Fibroblast of villous mesenchyme (primary cell): ENCODE results near the gene EVC. TPM values are rescaled to one million over a fixed set of nuclear protein-coding genes. Genes with fewer than 3 reads are reported as not detected.
A peak's percentile ranks its signal among the peaks of the same experiment; 100 is the strongest.

Experiments
- DNase-seq: peaks from one replicate; pipeline ENCODE4 v3.0.0-alpha.2; 2010; ENCODE audit warnings: low read depth
- H3K4me3 ChIP-seq: 2 replicates; pipeline ENCODE4 v1.5.1; 2011; ENCODE audit warnings: low read depth, mild to moderate bottlenecking, low read length
- CTCF ChIP-seq: IDR thresholded peaks from 2 replicates; pipeline ENCODE4 v1.5.1; 2012; ENCODE audit warnings: low read depth, mild to moderate bottlenecking, low read length; ENCODE audit not compliant: insufficient read depth
- total RNA-seq: library from RNA; depleted of rRNA; stranded (reverse); fragments of >200 nt; gene quantifications from 2 replicates; pipeline ENCODE4 v1.2.3, GENCODE V29; 2012

The EVC gene
- total RNA-seq, 1 donor: 35.0 TPM

DNA sequence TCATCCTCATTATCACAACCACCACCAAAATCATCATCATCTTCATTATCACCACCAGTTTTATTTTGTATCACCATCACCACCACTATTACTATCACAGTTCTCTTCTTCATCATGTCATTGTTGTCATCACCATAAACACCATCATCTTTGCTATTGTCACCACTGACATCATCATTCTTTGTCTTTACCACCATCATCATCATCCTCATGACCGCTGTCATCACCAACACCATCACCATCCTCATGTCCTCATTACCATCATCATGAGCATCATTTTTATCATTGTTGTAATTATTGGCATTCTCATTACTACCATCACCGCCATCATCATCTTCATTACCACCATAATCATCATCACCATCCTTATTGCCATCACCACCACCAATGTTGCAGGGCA is 31.4 kb downstream of the EVC start:
- TF ChIP-seq CTCF: no peak
- DNase-seq: no peak
- H3K4me3 ChIP-seq: no peak overlapping the region

DNA sequence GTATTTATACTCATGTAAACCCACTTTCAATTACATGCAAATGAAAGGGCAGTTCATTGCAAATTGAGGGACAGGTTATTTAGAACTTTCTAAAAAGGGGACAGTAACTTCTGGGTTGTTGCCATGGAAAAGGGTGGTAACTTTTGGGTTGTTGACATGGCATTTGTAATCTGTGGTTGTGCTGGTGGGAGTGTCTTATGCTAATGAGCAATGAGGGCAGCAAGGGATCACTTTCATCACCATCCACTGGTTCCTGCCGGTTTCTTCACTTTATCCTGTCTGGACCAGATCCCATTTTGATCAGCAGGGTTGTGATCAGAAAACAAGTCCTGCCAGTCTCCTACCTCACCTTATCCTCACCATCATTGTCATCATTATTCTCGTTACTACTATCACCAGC is 32.0 kb downstream of the EVC start:
- DNase-seq: no peak
- no peak overlapping the region for H3K4me3 ChIP-seq
- no peak for TF ChIP-seq CTCF

- TF ChIP-seq CTCF: no peak
- DNase-seq: no peak
- no peak overlapping the region for H3K4me3 ChIP-seq
These were observed 35.2 kb downstream of the EVC start for GRCh38 chr4:5746250-5746649.

GRCh38 chr4:5746829-5747737 is 36.1 kb downstream of the EVC start:
- no peak for TF ChIP-seq CTCF

DNA sequence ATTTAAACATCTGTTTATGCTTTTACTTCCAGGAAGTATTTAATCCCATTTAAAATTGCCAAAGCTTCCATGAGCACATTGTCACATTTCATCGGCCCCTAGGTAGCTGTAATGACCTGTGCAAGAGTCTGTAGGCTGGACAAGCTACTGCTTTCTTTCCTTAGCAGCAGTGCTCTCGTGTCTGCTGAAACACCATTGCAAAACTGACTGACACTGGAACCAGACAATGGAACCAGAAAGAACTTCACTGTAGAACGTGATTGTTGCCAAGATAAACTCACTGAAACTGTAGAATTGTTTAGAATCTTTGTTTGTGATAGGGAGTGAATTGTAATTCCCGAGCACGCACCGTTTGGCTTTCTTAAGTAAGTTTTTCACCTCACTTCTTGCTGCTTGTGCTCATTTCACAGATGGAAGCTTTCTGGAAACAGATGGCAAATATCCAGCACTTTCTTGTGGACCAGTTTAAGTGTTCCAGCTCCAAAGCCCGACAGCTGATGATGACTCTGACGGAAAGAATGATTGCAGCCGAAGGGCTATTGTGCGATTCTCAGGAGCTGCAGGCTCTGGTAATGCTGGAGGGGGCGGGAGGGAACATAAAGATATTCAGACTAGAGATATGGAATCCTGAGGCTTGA is 36.9 kb downstream of the EVC start:
- DNase-seq: peak; percentile 96
- no peak overlapping the region for H3K4me3 ChIP-seq
- TF ChIP-seq CTCF: no peak

More at GRCh38 chr4:5746829-5747737, 36.1 kb downstream of the EVC start:
- H3K4me3 ChIP-seq: no peak overlapping the region
- DNase-seq: peak; percentile 62

DNA sequence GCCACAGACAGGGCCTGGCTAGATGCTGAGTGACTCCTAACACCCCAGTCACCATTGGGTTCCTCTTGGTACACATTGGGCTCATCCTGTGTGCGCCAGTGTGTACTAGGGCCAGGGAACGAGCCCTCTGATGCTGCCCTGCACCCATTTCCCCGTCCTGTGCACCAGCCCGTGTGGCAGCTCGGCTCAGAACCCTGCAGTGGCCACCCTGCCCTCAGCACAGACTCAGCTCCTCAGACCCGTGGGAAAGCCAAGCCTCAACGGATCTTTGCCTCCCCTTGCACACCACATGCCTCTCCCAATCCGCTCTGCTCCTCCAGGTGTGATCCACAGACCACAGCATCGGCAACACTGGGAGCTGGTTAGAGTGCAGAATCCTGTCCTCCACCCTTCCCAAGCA is 38.6 kb downstream of the EVC start:
- no peak for DNase-seq
- no peak for TF ChIP-seq CTCF
- H3K4me3 ChIP-seq: no peak overlapping the region
